Fibroblast of peridontal ligament (primary cell): ENCODE data around the gene GSTCD.
"Not testable (repeated sequence)": the region's sequence is repeated elsewhere in the genome, so short reads cannot be mapped to it uniquely, and the experiment has no call there.

Source experiments
- DNase-seq: peaks from one replicate; pipeline ENCODE4 v3.0.0-alpha.2; 2010; ENCODE audit errors: extremely low read depth

The GSTCD gene

DNA sequence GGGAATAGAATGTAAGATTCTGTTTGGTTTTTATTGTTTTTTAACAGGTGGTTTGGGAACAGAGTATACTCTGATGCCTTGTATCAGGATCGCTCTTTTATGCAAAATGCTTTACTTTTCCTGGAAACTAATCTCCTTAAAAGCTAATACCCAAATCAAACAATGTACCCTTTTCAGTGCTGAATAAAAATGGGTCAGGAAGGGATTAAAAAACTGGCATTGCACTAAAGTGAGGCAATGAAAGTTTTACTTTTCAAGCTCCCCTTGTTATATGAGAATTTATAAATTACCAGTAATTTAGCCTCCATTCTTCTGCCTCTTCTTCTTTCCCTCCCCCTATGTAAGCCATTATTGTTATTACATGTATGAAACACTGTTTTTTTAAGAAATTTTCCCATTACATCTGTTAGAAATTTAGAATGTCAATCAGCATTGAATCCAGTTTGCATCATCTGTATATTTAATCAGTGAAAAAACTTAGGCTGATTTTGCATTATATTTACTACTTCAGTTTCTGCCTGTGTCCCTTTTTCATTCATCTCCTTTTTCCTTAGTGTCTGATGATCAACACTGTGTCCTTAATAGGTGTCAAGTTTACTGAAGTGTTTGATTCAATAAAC lies 97.0 kb downstream of the GSTCD start:
- DNase-seq = peak; percentile 66

DNA sequence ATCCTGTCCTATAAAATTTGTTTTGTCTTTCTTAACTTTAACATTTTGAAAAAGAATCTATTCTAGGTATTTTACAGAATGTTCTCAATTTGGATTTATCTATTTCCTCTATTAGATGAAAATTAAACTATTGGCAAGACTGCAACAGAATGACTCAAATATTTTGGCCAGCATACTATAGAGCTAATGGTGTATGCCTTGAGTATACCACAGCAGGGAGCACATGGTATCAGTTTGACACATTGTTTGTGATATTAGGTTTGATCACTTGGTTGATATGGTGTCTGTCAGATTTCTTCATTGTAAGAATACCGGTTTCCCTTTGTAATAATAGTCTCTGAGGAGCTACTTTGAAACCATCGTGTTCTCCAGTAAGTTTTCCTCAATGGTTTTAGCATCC lies 98.9 kb downstream of the GSTCD start:
- peak; percentile 45 for DNase-seq

DNA sequence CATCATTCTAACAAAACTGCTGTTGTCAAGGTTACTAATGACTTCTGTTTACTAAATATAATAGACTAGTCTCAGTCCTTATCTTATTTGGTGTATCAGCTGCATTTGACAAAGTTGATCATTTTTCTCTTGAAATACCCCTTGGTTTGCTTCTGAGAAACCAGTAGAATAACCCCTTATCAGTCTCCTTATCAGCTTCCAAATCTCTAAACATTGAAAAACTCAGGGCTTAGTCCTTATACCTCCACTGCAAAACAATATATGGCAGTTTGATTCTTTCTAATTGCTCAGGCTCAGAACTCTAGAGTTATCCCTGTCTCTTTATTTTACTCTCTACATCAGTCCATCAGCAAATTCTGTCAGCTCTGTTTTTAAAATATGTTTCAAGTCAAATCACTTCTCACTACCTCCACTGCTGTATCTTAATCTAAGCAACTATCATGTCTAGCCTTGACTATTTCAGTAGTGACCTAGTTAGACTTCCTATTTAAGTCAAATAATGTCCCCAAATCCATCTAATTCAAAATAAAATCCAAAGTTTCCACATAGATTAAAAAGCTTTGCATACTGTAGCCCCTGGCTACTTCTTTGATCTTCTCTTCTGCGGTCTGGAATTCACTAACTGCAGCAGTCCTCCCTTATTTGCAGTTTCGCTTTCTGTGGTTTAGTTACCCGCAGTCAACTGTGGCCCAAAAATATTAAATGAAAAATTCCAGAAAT lies 99.6 kb downstream of the GSTCD start:
- peak; percentile 12 for DNase-seq

DNA sequence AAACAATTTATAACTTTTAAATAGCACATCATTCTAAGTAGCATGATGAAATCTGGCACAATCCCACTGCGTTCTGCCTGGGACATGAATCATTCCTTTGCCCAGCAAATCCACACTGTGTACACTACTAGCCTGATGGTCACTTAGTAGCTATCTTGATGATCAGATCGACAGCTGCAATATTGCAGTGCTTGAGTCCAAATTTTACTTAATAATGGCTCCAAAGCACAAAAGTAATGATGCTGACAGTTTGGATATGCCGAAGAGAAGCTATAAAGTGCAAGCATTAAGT lies 100.1 kb downstream of the GSTCD start:
- DNase-seq = peak; percentile 94

DNA sequence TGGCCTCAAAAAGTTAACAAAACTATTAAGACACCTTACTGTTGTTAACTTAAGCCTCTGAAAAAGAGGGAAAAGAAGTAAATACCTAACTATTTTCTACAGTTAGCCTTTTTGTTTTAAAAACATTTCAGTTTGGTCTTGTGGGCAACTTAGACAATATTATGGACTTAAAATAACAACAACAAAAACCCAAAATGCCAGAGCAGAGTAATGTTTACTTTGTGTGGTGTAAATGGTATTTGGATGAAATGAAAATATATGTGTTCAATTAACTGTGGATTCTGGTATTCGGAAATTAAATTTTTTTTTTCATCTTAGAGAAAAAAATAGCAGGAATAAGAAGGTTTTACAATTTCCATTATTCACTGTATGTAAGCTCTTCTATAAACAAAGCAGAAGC lies 107.1 kb downstream of the GSTCD start:
- peak; percentile 59 for DNase-seq

DNA sequence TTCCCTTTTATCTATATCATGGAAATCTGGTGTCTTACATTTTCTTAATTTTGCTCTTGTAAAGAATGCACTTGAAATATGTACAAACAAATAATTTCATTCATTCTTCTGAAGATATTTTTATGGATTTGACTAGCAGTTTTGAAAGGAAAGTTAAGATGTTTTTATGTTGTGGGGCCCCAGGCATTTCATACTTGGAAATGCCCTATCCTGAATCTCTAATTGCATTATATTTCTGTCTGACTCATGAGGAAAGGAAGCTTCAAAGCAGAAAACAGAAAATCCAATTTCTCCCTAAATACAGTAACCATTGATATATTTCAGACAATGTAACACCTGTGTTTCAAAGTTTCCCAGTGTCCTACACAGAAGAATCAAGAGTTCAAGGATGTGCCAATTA lies 113.5 kb downstream of the GSTCD start:
- no peak for DNase-seq

DNA sequence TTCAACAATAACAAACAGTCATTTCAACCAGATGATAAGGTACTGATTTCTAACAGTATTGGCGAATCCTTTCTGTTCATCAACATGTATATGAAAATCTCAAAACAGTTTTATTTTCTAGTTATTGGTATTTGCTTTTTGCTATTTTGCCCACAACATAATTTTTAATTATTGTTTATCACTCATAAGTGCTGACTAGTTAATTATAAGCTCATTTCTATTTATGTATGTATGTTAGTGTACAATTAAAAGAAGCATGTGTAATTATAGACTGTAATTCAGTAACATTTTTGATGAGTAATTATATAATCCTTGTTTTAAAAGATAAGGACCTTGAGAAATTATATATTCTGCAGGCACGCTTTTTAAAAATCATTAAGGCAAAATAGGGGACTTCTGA lies 119.5 kb downstream of the GSTCD start:
- DNase-seq = no peak

DNA sequence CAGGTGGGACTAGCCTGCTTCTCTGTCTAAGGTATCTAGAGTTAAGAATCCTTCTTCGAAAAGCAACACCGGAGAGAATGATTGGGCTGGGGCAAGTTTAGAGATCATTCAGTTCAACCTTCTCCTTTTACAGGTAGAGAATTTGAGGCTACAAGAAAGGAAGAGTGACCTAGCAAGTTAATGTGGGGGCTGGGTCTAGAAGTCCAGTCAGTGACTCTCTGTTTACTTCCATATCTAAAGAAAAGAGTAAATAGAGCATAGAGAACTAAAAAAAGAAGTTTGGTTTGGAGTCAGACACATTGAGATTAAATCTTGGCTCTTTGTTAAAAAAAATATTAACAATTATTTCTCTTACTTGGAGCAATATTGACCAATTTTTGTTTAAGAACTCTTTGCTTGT lies 122.6 kb downstream of the GSTCD start:
- DNase-seq = no peak

DNA sequence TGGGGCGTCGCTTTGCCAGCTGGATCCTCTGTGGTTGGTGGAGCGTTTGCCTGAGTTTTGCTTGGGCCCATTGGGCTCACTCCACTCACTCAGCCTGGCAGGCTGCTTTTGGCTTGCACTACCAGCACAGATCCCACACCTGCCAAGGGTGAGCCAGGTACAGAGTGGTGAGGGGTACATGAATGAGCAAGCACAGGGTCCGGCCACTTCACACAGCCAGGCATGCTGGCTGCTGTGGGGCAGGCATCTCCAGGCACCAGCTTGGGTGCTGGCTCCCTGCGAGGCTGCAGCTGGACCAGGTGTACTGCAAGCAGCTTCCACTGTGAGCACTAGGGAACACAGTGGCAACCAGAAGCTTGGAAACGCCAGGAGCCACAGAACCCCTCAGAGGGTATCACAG lies 126.6 kb downstream of the GSTCD start:
- DNase-seq = no peak

DNA sequence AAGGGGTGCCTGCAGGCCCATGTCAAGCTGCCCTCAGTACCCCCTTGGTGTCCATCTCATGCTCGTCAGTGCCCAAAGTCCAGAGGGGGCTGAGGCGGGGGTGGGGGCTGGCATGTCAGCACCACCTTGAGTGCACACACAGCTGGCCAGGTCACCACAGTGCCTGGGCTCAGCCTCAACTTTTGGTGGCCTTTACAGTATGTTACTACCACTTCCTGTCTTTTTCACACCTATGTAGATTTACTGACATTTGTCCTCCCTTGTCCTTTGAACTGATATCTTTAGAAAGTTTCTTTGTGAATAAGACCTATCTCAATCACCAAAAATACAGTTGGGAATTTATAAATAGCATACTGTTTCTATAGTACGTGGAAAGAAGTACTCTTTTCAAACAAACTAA lies 128.0 kb downstream of the GSTCD start:
- DNase-seq = no peak

DNA sequence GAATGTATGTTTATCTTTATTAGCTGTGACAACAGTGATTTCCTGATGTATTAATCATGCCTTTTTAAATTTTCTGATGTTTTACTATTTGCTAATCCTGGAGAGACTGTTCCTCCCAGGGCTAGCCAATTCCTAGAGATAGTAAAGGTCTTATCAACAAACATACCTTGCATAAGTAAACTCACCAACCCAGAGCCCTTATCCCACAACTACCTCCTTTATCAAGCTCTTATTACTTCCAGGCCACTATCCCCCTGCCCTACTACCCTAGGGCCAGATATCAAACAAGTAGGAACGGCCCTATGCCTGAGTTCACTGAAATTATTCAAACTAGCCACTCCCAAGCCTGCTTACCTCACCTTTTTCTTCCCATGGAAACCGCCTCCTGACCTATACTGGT lies 128.5 kb downstream of the GSTCD start:
- no peak for DNase-seq

DNA sequence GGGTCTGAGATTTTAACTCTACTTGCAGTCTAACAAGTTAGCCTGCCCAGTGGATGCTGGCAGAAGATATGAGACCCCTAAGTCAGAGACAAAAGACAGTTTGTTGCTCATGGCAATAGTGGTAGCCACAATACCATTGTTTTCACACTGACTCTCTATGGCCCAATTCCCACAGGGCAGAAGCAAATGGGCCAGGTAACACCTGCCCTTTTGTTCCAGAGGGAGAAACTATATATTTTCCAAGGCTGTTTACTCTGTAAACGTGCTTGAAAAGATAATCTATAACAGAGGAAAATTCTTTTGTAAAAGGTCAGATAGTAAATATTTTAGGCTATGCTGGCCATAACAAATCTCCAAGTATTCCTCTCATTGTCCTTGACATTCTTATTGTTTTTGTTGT lies 129.5 kb downstream of the GSTCD start:
- no peak for DNase-seq

DNA sequence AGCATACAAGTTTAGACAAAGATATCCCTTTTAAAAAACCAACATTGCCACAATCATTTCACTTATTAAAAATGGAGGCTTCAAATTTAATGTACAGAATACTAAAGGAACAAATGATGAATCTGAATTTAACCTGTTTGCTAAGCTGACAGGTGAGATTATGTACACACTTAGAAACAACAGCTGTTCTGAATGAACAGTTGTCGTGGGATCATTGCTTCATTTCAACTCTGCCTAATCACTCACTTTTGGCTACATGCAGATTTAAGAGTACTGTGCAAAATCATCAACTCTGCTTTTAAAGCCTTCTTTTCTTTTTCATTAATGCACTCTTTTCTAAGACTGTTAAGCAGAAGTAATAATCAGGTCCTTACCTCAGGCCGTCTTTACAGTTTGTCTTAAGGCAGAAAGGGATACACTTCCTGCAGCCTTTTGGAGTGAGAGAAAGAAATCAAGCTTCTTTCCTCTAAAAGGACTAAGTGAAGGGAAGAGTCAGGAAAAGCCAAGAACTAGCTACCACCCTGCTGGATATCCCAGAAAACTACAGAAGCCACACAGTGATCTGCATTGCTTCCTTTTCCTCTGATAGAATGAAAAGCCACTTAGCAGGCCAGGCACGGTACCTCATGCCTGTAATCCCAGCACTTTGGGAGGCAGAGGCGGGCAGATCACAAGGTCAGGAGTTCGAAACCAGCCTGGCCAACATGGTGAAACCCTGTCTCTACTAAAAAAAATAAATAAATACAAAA lies 132.0 kb downstream of the GSTCD start:
- no peak for DNase-seq

DNA sequence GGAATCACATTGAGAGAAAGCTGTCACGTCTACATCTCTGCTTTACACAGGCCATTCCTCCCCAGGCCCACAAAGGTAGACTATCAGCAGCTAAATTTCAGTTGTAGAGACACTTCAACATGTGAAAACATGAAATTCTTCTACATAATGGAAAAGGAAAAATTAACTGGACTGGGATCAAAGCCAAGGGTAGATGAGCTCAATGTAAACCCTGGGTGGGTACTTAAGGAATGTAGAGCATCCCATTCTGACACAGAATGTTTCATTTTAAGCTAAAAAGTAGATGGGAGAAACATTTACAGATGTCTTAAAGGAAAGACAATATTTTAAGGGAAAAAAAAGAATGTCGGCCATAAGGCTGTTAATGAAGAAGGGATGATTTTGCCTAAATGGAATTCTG lies 135.4 kb downstream of the GSTCD start:
- DNase-seq = peak; percentile 33

DNA sequence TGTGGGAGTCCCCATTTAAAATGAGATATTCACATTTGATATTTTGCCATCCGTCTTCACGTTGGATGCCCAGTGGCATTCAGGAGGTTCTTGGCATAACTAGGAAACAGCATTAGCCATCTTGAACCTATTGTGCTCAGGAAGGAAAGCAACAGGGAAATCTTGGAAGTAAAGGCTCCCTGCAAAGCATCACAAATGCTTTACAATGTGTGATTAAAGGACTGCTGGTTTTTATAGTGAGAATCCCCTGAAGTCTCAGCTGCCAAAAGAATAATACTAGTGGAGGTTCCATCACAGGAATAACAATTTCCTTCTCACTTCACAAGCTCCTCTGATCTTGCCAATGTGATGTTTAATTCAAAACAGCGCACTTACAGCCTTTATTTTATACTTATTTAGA lies 137.0 kb downstream of the GSTCD start:
- no peak for DNase-seq

DNA sequence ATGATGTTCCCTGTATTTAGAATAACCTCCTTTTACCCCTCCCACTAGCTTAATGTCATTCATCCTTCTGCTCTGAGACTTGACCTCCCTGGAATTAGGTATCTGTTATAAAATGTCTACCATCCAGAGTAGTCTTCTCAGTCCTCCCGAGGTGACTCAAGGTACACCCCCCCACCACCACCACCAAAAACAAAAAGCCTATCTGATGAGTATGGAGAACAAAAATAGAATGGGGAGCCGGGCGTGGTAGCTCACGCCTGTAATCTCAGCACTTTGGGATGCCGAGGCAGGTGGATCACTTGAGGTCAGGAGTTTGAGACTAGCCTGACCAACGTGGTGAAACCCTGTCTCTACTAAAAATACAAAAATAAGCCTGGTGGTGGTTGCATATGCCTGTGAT lies 139.8 kb downstream of the GSTCD start:
- not testable (repeated sequence) for DNase-seq

DNA sequence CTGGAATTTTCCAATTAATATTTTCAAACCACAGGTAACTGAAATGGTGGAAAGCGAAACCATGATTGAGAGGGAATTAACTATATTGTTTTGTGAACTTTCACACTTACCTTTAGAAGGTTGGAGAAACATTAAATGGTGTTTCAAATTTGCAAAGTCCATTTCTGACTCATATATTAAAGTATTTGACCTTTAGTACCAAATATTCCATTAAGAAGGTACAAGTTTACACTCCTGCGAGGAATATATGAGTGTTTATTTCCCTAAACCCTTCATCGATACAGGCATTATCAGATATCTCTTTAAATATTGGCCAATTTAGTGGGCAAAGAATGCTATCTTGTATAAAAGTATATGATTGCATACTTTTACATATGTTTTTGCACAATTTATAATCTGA lies 142.6 kb downstream of the GSTCD start:
- DNase-seq = no peak

DNA sequence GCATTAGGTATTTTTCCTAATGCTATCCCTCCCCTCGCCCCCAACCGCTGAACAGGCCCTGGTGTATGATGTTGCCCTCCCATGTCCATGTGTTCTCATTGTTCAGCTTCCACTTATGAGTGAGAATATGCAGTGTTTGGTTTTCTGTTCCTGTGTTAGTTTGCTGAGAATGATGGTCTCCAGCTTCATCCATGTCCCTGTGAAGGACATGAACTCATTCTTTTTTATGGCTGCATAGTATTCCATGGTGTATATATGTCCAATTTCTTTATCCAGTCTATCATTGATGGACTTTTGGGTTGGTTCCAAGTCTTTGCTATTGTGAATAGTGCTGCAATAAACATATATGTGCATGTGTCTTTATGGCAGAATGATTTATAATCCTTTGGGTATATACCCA lies 143.6 kb downstream of the GSTCD start:
- DNase-seq = not testable (repeated sequence)

DNA sequence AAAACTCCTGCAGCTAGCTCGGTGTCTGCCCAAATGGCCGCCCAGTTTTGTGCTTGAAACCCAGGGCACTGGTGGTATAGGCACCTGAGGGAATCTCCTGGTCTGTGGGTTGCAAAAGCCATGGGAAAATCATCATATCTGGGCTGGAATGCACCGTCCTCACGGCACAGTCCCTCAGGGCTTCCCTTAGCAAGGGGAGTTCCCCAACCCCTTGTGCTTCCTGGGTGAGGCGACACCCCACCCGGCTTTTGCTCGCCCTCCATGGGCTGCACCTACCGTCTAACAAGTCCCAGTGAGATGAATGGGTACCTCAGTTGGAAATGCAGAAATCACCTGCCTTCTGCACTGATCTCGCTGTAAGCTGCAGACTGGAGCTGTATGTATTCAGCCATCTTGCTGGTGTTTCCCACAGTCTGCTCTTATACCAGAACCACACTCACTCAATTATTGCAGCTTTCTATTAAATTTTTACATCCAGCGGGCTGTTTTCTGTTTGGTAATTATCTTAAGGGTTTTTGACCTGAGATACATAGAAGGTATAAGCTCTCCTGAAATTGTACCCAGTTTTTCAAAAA lies 150.0 kb downstream of the GSTCD start:
- no peak for DNase-seq

DNA sequence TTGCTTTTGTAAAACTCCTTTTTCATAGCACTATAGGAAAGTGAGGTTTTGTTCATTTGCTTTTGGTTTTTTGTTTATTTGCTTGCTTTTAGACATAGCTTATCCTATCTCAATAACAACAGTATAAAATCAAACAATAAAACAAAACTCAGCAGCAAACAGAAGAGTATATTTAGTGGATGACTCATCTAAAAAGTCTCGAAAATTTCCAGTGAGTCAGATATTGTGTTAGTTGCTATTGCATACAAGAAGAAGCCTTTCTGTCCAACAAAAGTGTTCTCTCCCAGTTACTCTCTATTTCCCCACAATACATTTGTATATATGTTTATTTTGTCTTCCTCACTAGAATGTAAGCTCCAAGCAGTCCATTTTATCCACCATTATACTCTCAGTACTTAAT lies 150.6 kb downstream of the GSTCD start:
- peak; percentile 85 for DNase-seq

DNA sequence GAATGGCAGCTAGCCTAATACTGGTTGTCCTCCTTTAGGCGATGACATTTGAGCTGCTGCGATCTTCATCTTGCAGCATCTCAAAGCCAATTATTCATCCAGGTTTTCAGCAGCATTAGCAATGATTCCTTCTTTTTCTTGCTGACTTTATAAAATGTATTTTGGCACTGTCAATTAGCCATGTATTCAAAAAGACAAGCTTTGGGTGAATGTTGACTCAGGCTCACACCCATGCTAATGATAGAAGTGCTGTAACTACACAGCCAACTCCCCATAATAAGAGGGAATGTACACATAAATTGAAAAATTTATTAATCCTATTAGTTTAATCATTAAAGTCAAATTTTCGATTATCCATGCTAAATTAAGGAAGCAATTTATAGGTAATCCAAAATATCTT lies 162.4 kb downstream of the GSTCD start:
- no peak for DNase-seq

DNA sequence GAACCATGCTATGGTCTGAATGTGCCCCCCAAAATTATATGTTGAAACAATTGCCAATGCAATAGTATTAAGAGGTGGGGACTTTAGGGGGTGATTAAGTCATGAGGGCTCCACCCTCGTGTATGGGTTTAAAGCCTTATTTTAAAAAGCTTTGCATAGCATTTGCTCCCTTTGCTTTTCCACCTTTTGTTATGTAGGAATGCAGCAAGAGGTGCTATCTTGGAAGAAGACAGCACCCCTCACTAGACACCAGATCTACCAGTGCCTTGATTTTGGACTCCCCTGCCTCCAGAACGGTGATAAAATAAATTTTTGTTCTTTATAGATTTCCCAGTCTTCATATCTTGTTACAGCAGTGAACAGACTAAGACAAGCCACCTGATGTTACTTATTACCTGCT lies 163.4 kb downstream of the GSTCD start:
- DNase-seq = no peak

DNA sequence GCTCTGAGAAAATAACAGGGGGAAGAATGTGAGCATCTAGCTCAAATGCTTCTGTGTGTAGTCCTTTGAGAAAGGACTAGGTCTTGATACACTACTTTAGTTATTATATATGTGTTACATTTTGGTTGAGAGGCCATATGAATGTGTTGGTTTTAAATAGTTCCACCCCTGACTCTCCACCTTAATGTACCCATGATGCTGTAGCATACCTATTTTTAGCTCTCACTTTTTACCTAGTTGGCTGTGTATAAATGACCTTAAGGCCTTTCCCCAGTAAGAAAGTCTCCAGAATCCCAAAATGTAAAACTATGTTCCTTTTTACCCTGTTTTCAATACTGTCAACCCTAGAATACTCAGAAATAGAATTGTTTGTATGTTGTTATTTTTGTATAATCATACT lies 166.6 kb downstream of the GSTCD start:
- no peak for DNase-seq
